ENCODE data around the gene WDR20. TPM values are rescaled to one million over a fixed set of nuclear protein-coding genes. Genes with fewer than 3 reads are reported as not detected.

The WDR20 gene
- total and polyA plus RNA-seq, 2 of the 4 experiments (the other 2 are of a cell fraction) = 20.3 to 27.4 TPM

DNA sequence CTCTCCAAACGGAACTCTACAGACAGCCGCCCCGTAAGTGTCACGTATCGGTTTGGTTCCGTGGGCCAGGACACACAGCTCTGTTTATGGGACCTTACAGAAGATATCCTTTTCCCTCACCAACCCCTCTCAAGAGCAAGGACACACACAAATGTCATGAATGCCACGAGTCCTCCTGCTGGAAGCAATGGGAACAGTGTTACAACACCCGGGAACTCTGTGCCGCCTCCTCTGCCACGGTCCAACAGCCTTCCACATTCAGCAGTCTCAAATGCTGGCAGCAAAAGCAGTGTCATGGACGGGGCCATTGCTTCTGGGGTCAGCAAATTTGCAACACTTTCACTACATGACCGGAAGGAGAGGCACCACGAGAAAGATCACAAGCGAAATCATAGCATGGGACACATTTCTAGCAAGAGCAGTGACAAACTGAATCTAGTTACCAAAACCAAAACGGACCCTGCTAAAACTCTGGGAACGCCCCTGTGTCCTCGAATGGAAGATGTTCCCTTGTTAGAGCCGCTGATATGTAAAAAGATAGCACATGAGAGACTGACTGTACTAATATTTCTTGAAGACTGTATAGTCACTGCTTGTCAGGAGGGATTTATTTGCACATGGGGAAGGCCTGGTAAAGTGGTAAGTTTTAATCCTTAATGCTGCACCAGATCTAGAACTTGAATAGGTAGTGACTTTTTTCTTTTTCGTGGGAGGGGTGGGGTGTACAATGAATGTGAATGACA lies 69.7 kb downstream of the WDR20 start:
- Histone ChIP-seq H3K27me3 (ENCODE audit: control insufficient read depth, insufficient read depth, low read length) (no peaks in the 10 kb centered on the region), H2AK5ac (ENCODE audit: low read depth, low read length) (no peak overlapping the region), H4K91ac (ENCODE audit: insufficient read depth, low read depth, low read length) (no peak overlapping the region), H2BK15ac (ENCODE audit: low read depth, low read length) (no peak overlapping the region), H2AK9ac (replicated peaks; ENCODE audit: low read depth, low read length, poor library complexity) (no peak overlapping the region), H3K27ac (ENCODE audit: insufficient read depth, low read length) (no peak overlapping the region), H3K9ac (ENCODE audit: low read depth, low read length) (no peak overlapping the region), H3K18ac (ENCODE audit: low read depth, low read length) (no peak overlapping the region), H2BK5ac (ENCODE audit: low read depth, low read length, poor library complexity, severe bottlenecking) (no peak overlapping the region), H2AFZ (replicated peaks; ENCODE audit: low read length, poor library complexity) (no peak overlapping the region), H3K14ac (replicated peaks; ENCODE audit: low read depth, low read length) (no peak overlapping the region; the same call in 1 of the 2 replicates), H4K20me1 (ENCODE audit: insufficient read depth, low read length) (peaks cover 6% of the 10 kb centered on the region), H2BK120ac (ENCODE audit: low read depth, low read length) (no peak overlapping the region), H3K4me2 (ENCODE audit: low read depth, low read length) (no peak overlapping the region), H2BK20ac (ENCODE audit: low read depth, low read length) (no peak overlapping the region), H3K79me1 (ENCODE audit: low read depth in 1 of 2, low read length in 2 of 2) (peaks cover 37 to 69% of the 10 kb centered on the region in 2 experiments), H3K36me3 (ENCODE audit: control insufficient read depth, insufficient read depth, low read length) (peaks cover 28% of the 10 kb centered on the region), H3K4me1 (ENCODE audit: control insufficient read depth, insufficient read depth, low read length) (no peaks in the 10 kb centered on the region), H3K56ac (ENCODE audit: extremely low read depth, insufficient read depth, low read length) (no peak overlapping the region), H3K23ac (ENCODE audit: low read depth, low read length) (no peak overlapping the region), H3K9me3 (ENCODE audit: control insufficient read depth, insufficient read depth, low read length) (no peaks in the 10 kb centered on the region), H3K4me3 (ENCODE audit: insufficient read depth, low read depth, low read length) (no peak overlapping the region), H3K4ac (ENCODE audit: low read depth, low read length) (no peak overlapping the region), H3K9me1 (ENCODE audit: insufficient read depth, low read length) (peaks cover 16% of the 10 kb centered on the region), H4K8ac (ENCODE audit: low read depth in 2 of 2, low read length in 2 of 2) (no peak overlapping the region), H4K5ac (ENCODE audit: low read depth, low read length) (no peak overlapping the region)
- intact Hi-C loops (cut with micrococcal nuclease) (no loop called here), in situ Hi-C loops (cut with MboI; ENCODE audit: low sequenced_read_pairs) (no loop called here), dilution Hi-C loops (cut with HindIII; ENCODE audit: low sequenced_read_pairs, unreplicated experiment) (no loop called here)
- peak; percentile 28; the same call in 1 of the 2 replicates for TF ChIP-seq RAD21 (IDR thresholded peaks at IDR 0.05; ENCODE audit: low read length)
- TF ChIP-seq BHLHE40 (IDR thresholded peaks at IDR 0.05; ENCODE audit: low read depth, low read length) = no peak
- TF ChIP-seq SMC3 (IDR thresholded peaks at IDR 0.05; ENCODE audit: low read depth, low read length) = 0 out of 2 replicates have a peak, but pooled peaks have one; percentile 16
- no peak for TF ChIP-seq POLR2A (IDR thresholded peaks at IDR 0.05; ENCODE audit: low read depth, low read length)
- TF ChIP-seq, protein P1, sequence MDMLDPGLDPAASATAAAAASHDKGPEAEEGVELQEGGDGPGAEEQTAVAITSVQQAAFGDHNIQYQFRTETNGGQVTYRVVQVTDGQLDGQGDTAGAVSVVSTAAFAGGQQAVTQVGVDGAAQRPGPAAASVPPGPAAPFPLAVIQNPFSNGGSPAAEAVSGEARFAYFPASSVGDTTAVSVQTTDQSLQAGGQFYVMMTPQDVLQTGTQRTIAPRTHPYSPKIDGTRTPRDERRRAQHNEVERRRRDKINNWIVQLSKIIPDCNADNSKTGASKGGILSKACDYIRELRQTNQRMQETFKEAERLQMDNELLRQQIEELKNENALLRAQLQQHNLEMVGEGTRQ (IDR thresholded peaks at IDR 0.05; ENCODE audit: low read depth, low read length) = no peak
- TF ChIP-seq, protein P2, sequence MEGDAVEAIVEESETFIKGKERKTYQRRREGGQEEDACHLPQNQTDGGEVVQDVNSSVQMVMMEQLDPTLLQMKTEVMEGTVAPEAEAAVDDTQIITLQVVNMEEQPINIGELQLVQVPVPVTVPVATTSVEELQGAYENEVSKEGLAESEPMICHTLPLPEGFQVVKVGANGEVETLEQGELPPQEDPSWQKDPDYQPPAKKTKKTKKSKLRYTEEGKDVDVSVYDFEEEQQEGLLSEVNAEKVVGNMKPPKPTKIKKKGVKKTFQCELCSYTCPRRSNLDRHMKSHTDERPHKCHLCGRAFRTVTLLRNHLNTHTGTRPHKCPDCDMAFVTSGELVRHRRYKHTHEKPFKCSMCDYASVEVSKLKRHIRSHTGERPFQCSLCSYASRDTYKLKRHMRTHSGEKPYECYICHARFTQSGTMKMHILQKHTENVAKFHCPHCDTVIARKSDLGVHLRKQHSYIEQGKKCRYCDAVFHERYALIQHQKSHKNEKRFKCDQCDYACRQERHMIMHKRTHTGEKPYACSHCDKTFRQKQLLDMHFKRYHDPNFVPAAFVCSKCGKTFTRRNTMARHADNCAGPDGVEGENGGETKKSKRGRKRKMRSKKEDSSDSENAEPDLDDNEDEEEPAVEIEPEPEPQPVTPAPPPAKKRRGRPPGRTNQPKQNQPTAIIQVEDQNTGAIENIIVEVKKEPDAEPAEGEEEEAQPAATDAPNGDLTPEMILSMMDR (conservative IDR thresholded peaks at IDR 0.05; ENCODE audit: low read depth, low read length) = peak; percentile 22; the same call in 1 of the 2 replicates
- WGBS, 2 experiments (ENCODE audit: extremely low coverage in 2 of 2, insufficient read length in 1 of 2) = 77% methylated on average over 14 of the region's 19 CpGs; no CpG with 5 or more reads in 1 of the 2 experiments
- peak; percentile 67 for ATAC-seq (ENCODE audit: low read depth)
- CTCF ChIA-PET = no interaction called here
- POLR2A ChIA-PET (ENCODE audit: unreplicated experiment) = no interaction called here
- BruUV-seq (replicated peaks) = no TSS peak
- peak; percentile 28 for DNase-seq
